ENCODE data around the gene MYRIP.
A peak's percentile ranks its signal among the peaks of the same experiment; 100 is the strongest.
"Not testable (repeated sequence)": the region's sequence is repeated elsewhere in the genome, so short reads cannot be mapped to it uniquely, and the experiment has no call there.

Gene MYRIP

DNA sequence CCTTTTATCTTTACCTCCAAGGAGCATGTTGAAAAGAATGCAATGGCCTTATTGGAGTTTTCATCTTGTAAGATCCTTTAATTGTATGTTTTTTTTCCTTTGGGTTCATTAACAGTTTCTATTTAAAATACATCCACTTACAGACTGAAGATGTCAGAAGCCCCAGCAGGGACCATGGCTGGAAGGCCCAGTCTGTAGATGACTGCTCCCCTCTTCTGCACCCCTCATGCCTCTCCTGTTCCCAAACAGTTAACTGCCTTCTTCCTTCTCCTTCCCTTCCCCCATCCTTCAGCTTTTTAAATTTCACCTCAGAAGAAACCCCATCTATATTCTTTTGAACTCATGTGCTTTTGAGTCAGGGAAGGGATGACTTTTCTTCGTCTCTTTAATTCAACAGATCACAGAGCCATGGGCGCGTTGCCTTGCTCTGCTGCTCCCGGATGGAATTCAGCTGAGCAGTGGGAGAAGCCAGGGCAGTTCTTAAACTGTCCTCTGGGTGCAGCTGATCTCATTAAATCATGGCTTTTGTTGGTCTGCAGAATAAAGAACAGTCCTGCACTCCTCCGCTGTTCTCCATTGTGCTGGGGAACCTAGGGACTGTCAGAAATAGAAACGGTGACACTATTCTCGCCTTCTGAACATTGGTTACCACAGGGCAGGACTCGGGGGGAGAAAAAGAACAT lies 428.6 kb downstream of the MYRIP start:
- no peak for DNase-seq

DNA sequence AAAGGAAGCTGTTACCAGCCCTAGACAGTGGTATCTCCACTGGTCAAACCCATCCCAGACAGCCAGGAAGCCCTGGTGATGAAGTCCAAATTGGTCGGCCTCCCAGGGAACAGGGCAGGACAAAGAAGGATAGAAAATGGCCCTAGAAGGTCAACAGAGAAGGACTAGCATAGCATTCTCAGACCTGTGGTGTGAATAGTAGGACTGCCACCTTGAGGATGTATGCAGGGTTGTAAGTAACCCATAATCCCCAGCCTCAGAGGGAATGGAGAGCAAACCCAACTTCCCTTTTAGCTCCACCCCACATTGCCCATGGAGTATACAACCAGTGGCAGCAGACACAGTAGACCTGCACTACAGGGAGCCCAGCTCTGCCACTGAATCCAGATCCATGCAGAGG lies 431.5 kb downstream of the MYRIP start:
- no peak for DNase-seq

- DNase-seq, result no peak
Measured at GRCh38 chr3:40242216-40242615, 432.8 kb downstream of the MYRIP start.

DNA sequence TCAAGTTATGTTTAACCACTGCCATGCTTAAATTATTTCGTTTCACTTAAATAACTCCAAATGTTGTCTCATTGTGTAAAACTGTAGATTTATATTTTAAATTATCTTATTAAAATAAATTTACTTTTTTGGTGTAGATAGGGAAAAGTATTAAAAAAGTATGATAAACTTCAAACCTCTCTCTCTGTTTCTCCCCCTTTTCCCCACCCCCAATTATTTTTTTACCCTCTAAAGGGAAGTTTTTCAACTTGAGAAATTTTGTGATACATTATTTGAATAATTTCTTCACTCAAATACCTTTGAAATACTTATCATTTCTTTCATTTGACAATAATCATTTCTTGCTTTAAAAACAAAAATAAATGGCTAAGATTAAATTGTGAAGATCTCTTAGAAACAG lies 433.2 kb downstream of the MYRIP start:
- no peak for DNase-seq

DNA sequence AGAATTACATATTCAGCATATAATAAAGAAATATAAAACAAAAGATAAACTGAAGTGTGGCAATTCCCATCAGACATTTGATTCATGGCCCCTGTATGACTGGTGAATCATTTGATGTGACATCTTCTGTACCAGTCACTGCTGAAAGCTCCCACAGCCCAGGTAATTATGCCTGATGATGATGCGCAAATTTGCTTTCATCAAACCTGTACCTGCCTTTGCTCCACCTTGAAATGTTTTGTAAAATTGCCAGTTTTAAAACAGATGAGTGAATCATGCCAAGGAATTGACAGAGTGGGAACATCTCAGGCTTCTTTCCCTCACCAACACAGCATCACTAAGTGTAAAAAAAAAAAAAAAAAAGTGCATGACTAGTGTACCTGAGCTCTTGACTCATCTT lies 433.6 kb downstream of the MYRIP start:
- no peak for DNase-seq

GRCh38 chr3:40247714-40248454 lies 438.5 kb downstream of the MYRIP start:
- DNase-seq, result no peak

- DNase-seq, result no peak
Measured at GRCh38 chr3:40248591-40248990, 439.2 kb downstream of the MYRIP start.

DNA sequence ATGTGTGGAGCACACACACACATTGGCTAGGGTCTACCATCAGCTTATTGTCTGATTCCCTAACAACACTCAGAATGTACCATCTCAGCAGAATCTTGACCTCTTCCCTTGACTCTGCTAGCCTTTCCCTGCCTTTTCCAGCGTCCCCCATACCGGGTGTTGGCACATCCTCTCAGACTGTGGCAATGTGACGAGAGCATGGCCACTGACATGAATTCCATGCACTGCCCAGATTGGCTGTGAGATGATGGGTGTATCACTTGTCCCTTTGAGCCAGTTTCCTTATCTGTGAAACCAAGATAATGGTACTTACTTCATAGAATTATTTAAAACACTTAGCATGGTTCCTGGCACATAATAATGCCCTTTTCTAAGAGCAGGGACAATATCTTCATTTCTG lies 439.8 kb downstream of the MYRIP start:
- no peak for DNase-seq

- no peak for DNase-seq
Measured at GRCh38 chr3:40254491-40254890, 445.1 kb downstream of the MYRIP start.

- no peak for DNase-seq
Measured at GRCh38 chr3:40254891-40255290, 445.5 kb downstream of the MYRIP start.

GRCh38 chr3:40255532-40255931 lies 446.1 kb downstream of the MYRIP start:
- no peak for DNase-seq

DNA sequence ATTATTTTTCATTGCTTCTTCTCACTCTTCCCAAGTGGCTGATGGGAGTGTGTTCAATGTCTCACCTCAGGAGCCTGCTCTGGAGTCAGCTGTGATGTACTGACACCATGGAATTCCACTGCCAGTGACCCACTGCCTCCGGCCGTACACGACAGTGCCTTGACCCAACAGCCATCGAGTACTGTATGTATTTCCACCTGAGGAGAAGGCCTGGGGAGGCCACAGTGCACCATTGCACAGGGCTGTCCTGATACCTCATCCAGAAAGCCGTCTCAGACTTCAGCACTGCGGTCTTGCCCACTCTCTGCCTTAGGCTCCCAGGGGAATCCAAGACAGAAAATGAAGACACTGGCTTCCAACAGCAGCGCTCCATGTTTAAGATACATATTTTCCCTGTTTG lies 448.7 kb downstream of the MYRIP start:
- no peak for DNase-seq

DNA sequence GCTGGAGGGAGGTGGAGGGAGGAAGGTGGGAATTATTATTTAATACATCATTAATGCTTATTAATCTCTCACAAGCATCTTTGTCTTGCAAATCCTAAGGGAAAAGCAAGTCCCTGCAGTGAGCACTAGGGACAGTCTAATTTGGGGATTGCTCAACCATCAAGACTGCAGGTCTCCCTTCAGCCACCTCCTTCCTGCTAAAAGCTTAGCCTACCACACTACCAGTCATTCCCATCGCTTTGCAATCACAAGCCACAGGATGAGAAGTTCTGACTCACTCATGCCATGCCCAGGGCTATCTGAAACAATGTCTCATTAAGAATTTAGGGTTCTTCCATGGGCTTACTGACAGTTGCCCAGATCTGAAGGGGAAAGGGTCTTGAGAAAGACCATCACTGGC lies 449.1 kb downstream of the MYRIP start:
- DNase-seq, result no peak

DNA sequence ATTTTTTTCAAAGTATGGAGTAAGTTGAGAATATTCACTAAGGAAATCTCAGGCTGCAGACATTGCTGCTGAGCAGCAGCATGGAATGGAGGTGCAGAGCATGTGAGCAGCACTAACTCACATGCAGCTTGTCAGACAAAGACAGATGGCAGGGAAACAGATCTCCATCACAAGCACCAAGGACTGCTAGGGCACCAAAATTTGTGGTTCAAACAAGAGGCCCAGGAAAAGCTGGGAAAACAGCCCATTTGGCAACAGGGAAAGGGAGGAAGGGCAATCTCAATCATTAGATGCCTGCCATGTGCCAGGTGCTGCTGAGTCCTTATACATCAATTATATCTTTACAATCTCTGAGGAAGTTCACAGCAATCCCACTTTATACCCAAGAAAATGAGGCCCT lies 452.9 kb downstream of the MYRIP start:
- DNase-seq, result peak in 1 of 14 donors; percentile 52

DNA sequence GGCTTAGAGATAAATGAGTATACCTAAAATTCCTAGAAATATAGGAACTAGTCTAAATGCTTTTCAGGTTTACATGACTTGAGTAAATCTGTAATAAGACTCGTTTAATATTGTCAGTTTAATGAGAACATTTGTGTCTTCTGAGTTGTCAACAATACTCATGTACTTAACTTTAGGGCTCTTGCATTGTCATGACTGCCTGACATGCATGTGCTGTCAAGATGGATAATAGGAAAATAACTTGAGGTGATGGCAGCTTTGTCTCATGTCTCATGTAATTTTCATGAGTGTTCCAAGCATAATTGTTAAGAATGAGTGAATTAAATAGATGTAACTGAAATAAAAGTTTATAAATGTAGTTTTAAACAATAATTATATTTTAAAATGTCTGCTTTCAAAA lies 455.0 kb downstream of the MYRIP start:
- DNase-seq, result no peak

DNA sequence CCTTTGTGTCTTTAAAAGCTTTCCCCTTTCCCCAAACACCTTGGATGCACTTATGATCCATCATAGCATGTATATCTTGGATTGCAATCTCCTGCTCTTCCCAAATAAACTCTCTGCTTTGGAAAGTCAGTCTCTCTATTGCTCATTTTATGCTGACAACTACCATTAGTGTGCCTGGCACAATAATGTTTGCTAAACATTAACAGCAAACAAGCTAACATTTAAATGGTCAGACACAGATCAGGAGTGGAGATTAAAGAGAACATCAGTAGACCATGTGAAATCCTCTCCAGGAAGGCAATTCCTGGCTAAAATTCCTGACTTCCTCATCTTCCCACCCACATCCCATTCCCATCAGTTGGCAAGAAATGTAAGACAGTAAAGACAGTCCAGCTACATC lies 455.8 kb downstream of the MYRIP start:
- no peak for DNase-seq

GRCh38 chr3:40267937-40268724 lies 458.7 kb downstream of the MYRIP start:
- no peak for DNase-seq

- peak in 7 of 14 donors; percentile 7 to 35 (median 18) for DNase-seq
Measured at GRCh38 chr3:40268802-40269524, 459.6 kb downstream of the MYRIP start.

DNA sequence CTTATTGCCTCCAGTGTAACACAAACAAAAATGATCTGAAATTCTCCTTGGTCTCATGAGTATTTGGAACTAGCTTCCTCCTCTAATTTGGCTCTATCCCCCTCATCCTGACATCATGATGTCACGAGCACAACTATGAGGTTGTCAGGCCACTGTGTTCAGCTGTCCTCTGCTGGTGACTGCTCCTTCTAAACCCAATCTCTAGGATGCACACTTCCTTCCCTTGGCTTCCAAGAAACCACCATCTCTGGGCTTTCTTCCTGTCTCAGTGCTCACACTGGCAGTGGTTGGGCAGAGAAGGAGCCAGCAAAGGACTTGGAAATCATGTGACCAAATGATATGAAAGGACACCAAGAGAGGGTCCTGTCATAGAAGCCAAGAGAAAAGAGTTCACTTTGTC lies 469.4 kb downstream of the MYRIP start:
- no peak for DNase-seq

DNA sequence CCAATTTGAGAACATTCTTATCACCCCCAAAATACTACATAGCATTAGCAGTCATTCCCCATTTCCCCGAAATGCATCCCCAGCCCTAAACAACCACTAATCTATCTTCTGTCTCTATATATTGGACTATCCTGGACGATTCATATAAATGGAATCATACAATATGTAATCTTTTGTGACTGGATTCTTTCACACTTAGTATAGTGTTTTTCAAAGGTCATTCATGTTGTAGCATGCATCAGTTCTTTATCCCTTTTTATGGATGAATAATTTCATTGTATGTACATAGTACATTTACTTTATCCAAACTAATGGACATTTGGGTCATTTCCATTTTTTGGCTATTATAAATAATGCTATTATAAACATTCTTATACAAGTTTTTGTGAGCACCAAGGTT lies 472.6 kb downstream of the MYRIP start:
- no peak for DNase-seq

GRCh38 chr3:40283057-40283456 lies 473.6 kb downstream of the MYRIP start:
- DNase-seq, result not testable (repeated sequence)

DNA sequence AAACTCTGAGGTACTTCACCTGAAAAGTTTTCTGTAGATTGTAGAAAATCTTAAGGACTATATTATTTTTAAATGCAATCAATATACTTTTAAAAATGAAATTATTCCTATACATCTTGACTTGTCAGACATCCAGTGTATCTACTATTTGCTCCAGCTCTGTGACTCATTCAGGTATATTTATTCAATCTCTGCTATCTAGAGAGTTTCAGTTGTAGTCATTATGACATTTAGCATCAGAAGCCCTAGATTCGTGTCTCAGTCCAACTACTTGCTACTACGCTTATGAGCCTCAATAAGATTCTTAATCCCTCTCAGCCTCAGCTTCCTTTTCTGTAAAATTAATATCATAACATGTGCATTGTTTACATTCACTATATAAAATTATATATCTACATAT lies 477.8 kb downstream of the MYRIP start:
- no peak for DNase-seq

- no peak for DNase-seq
Measured at GRCh38 chr3:40290396-40290795, 481.0 kb downstream of the MYRIP start.
